HG03432 (cell line): ENCODE results near the gene PDCD1.
"Not testable (repeated sequence)": the region's sequence is repeated elsewhere in the genome, so short reads cannot be mapped to it uniquely, and the experiment has no call there.

Experiments
- ATAC-seq: cut with Tn5 transposase; IDR thresholded peaks from one replicate; pipeline ENCODE4 v1.9.1; 2021; ENCODE audit warnings: mild to moderate bottlenecking, moderate library complexity; ENCODE audit not compliant: unreplicated experiment

PDCD1 gene

GRCh38 chr2:241879326-241879725, 20.6 kb upstream of the PDCD1 start:
- no peak for ATAC-seq

- no peak for ATAC-seq
These were observed 19.6 kb upstream of the PDCD1 start for GRCh38 chr2:241877989-241878970.

GRCh38 chr2:241877197-241877685, 18.5 kb upstream of the PDCD1 start:
- ATAC-seq: no peak

- ATAC-seq: no peak
These were observed 18.0 kb upstream of the PDCD1 start for GRCh38 chr2:241876528-241877196.

- not testable (repeated sequence) for ATAC-seq
These were observed 17.2 kb upstream of the PDCD1 start for GRCh38 chr2:241875754-241876527.

- ATAC-seq: no peak
These were observed 15.7 kb upstream of the PDCD1 start for GRCh38 chr2:241874277-241874925.

GRCh38 chr2:241873803-241874110, 15.1 kb upstream of the PDCD1 start:
- no peak for ATAC-seq

- ATAC-seq: no peak
These were observed 14.5 kb upstream of the PDCD1 start for GRCh38 chr2:241873081-241873802.

- no peak for ATAC-seq
These were observed 13.6 kb upstream of the PDCD1 start for GRCh38 chr2:241872313-241872642.

GRCh38 chr2:241871538-241872312, 13.0 kb upstream of the PDCD1 start:
- no peak for ATAC-seq

- ATAC-seq: no peak
These were observed 12.2 kb upstream of the PDCD1 start for GRCh38 chr2:241870611-241871537.

GRCh38 chr2:241870081-241870541, 11.4 kb upstream of the PDCD1 start:
- no peak for ATAC-seq

GRCh38 chr2:241869087-241869961, 10.6 kb upstream of the PDCD1 start, which contains the start of gene RTP5:
RTP5 (plus strand) TSS chr2:241869729; CDS start chr2:241869757, 28 bp downstream.
- no peak for ATAC-seq

- ATAC-seq: no peak
These were observed 10.0 kb upstream of the PDCD1 start for GRCh38 chr2:241868661-241869081.

- no peak for ATAC-seq
These were observed 9.2 kb upstream of the PDCD1 start for GRCh38 chr2:241867776-241868420.

GRCh38 chr2:241866790-241867645, 8.3 kb upstream of the PDCD1 start:
- no peak for ATAC-seq
